GM19468 (cell line): Measurements from ENCODE around the gene ALDH1B1.

Experiments
- ATAC-seq: cut with Tn5 transposase; IDR thresholded peaks from one replicate; pipeline ENCODE4 v1.9.1; 2021; ENCODE audit warnings: mild to moderate bottlenecking, moderate library complexity, moderate number of reproducible peaks; ENCODE audit not compliant: unreplicated experiment; ENCODE audit errors: extremely low read depth

Gene ALDH1B1

DNA sequence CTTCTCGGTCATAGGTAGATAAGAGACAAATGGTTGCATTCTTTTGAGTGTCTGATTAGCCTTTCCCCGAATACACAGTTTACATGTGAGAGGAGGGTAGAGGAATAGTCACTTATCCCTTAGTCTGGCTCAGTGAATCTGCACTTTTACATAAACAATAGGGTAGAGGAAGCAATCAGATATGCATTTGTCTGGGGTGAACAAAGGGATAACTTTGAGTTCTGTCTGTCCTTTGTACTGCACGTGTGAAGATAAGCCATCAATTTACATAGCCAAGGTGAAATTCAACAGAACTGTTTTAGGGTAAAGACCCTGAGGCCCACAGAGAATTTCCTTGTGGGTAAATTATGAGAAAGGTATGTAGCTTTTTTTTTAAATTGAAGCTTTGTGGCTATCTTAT is 41.9 kb downstream of the ALDH1B1 start:
- ATAC-seq = no peak

DNA sequence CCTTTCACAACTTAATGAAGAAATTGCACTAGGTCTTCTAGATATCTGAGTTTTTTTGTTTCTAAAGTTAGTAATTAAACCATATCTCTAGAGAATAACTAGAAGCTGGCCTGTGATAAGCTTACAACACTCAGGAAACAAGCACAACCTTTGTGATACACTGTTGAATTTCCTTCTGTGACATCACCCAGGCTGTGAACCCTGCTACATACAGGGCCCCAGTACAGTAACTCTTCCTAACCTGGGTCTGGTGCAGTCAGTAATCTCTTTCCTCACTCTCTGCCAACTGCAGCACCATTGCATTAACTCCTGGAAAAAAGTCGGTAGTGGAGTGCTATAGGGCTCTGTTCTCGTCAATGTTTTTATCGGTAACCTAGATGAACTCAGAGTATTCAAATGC is 42.4 kb downstream of the ALDH1B1 start:
- ATAC-seq = no peak

DNA sequence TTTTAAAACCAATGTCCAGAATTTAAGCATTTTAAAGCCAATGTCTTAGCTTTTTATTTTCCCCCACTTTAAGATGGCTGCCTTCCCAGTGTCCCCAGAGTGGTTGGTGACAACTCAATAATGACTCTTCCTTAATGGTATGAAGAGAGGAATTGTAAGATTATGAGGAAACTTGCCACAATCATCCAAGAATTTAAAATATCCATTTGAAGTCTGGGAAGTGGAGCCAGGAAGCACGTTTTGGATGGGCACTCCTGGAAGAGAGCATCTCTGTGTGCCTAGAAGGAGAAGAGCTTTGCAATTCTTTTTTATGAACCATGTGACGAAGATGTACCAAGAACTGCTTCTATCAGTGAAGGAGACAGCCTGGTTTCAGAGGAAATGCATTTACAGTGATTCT is 43.0 kb downstream of the ALDH1B1 start:
- ATAC-seq = no peak

DNA sequence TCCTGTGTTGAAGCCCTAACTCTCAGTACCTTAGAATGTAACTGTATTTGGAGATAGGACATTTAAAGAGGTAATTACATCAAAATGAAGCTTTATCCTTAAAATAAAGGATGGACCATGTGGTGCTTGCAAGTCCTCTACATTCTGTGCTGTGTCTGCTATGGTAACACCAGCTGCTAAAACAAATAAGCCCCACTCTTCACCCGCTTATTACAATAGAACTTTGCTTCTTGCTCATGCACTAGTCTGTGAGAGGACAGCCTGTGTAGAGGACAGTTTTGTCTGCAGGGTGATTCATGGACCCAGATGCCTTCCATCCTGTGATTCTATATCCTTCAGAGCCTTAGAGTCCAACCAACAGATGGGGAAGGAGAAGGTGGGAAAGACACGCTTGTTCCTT is 44.2 kb downstream of the ALDH1B1 start:
- no peak for ATAC-seq

DNA sequence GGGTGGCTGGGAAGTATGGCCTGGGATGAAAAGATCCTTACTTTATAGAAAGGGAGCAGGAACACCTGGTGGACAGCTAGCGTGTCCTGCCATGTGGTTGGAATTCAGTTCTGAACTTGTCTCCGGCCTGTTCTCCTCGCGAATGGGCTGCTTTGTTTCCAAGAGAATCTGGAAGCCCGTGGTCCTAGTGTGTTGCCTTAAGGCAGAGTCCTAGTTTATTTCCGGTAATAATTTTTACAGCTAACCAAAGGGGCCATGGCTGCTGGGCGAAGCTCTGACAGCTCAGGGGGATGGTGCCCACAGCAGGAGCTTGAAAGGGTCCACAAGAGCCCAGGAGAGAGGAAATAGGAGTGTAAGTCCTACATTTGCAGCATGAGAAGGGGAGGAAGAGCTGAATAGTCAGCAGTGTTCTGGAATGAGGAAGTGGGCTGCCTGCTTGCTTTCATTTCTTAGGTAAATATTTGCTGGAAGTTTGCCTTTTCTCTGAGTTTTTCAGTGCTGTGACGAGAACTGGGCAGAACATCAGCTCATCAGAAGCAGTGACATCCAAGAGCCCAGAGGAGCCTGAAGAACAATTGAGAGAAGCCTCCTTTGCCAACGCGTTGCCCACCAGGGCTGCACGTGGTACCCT is 44.8 kb downstream of the ALDH1B1 start:
- no peak for ATAC-seq

DNA sequence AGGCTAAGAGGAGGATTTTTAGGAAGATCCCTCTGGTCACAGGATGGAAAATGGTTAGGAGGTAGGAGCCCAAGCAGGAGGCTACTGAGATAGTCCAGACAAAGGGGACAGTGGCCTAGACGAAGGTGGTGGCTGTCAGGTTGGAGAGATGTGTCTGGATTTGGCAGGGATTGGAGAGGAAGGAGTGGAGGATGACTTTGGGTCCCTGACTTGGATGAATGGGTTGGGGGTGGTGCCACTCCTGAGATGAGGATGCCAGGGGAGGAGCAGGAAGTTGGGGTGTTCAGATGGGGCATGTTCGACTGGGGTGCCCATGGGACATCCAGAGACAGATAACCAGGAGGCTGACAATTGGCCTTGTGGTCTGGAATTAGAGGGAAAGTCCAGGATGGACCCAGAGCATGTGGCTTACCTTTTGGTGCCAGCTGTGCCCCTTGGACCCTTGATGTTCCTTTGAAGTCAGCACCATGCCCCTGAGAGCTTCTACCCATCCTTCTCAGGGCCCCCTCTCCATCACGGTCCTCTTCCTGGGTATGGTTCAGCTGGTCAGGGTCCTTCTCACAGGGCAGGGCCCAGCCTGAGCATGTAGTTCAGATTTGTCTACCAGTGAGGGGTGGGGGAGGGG is 46.9 kb downstream of the ALDH1B1 start:
- no peak for ATAC-seq

DNA sequence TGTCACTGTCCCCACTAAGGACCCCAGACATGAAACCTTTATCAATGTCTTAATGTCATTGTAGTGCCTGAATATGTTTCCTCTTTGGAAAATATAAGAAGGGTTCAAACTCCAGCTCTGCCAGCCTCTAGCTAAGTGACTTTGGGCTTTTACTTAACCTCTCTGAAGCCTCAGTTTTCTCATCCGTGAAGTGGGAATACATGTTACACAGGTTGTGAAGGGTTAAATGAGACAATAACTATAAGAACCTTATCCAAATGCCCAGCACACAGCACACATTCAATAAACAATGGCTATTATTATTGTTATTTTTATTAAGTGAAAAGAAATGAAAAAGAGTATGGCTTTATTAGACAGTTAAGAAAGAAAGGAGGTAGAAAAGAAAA is 47.4 kb downstream of the ALDH1B1 start:
- ATAC-seq = no peak

DNA sequence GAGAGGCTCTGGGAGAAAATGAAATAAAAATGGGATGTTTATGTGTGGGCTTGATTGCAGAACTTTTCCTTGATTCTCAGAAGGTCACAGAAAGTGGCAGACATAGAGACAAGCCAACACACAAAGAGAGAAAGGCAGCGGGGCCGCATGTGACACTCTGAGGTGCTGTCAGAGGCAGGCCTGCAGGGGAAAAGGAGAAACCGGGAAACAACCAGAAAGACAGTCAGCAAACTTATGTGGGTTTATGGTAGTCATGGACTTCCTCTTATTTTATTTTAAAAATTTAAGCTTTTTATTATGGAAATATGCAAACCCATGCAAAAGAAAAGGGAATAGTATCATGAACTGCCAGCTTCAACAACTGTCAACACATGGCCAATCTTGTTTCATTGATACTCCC is 48.0 kb downstream of the ALDH1B1 start:
- ATAC-seq = no peak

DNA sequence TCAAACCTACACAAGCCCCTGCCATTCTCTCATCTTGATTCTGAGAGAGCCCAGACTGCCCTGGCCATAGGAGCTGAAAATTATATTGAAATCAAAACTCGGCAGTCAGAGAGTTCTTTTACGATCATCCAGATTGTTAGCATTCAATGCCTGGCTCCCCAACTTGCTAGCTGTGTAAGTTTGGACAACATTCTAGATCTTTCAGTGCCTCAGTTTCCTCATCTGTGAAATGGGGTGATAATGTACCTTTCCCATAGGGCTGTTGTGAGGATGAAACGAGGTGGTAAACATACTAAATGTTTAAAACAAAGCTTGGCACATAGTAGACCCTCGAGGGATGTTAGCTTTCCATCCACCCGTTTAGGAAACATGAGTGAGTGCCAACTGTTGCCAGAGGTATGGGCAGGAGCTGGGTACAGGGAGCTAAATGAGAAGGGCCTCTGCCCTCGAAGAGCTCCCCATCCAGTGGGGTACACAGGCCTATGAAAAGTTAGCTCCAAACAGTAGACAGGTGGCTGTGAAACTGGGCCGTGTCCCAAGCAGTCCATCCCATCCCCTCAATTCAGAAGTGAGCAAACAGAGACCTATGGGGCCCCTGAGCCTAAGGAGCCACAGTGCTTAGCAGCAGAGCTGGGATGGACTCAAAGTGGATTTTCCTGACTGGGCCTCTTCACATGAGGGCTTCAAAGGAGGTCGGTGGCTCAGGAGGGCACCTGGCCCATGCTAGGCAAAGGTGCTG is 49.0 kb downstream of the ALDH1B1 start:
- ATAC-seq = no peak

DNA sequence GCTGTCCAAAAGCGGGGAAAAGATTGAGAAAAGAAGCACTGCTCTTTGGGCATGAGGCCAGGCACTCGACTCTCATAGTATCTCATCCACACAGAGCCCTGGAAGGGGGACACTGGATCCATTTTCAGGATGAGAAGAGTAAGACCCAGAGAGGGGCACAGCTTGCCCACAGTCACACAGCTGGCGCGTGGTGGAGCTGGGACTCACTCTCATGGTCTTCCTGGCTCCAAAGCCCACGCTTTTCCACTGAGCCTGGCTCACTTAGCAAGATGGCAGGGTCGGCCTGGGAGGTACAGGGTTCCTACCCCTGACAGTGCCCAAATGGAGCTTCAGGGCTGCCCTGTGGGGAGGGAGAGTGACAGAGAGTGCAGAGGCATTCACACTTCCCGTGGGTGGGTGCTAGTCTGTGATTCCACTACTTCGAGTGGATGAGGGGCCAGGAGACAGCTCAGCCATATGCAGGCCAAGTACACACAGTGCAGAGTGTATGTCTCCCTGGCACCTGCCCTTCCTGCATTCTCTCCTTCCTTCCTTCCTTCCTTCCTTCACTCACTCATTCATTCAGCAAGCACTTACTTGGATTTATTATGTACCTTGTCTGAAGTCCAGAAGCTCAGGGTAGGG is 50.1 kb downstream of the ALDH1B1 start:
- ATAC-seq = no peak

DNA sequence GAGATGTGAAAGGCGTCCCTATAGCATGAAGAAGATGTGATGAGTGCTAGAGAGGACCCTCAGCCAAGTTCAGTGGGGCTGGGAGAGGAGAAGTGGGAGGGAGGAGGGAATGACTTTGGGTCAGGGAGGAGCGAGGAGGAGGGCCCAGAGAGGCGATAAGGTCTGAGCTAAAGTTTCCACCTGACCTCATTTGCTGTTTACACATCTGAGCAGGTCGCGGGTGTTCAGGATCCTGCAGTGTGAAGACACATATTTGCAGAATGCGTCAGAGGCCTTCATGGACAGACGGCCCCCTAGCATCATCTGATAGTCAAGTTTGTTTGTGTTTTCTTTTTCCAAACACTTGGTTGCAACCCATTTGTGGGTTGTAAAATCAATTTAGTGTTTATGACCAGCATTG is 50.7 kb downstream of the ALDH1B1 start:
- ATAC-seq = no peak

DNA sequence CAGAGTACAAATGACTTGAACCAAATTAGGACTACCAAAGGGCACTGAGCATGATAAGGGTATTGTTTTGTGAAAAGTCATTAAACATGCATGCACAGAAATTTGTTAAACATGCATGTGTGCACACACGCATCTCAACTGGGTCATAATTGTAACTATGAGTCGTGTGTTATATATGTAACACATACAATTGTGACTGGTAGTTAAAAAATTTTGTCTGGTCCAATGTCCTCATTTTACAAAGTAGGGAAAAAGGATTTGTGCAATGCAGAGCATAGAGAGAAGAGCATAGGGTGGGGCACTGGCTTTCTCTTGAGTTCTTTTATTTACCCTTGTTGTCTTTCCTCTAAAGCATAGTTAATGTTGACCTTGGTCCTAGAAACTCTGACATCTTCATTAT is 51.1 kb downstream of the ALDH1B1 start:
- no peak for ATAC-seq

DNA sequence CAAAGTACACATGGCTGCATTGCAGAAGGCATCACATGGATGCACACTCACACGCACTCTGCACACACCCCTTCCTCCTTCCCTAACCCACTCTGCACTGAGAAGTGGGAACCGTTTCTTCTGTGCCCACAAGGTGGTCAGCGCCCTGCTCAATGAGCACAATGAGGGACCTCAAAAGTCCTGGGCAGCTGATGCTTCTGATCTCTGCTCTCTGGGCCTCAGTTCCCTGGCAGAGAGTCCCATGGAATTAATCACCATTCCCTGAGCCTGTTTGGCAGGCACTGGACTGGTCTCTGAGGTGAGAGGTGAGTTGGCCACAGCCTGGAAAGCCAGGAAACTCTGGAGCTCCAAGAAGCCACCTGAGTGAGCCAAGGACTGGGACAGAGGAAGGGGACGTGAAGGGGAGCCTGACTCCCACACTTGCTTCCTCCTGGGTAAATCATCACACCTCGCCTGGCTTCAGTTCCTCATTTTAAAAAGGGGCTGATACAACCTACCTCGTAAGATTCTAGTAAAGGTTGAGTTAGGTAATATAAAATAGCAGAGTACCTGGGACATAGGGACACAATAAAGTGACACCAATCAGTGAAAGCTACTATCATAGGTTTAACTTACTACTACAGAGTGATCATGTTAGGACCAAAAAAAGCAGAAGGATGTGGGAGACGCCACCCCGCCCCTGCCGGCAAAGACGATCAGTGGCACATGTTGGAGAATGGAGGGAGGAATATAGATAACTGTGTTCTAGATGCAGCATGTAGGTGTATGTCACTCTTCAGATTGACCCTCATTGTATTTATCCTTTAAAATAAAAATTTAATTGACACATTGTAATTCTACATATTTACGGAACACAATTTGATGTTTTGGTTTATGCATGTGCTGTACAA is 52.9 kb downstream of the ALDH1B1 start:
- peak; percentile 62 for ATAC-seq

DNA sequence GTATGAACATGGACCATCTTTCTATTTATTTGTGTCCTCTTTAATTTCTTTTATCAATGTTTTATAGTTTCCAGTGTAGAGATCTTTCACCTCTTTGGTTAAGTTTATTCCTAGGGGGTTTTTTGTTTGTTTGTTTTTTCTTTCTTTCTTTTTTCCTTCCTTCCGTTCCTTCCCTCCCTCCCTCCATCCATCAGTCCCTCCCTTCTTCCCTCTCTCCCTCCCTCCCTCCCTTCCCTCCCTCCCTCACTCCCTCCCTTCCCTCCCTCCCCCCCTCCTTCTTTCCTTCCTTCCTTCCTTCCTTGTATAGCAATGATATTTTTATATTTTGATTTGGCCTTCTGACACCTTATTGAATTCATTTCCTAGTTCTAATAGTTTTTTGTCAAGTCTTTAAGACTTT is 55.2 kb downstream of the ALDH1B1 start:
- ATAC-seq = no peak
